ENCODE results near the gene CREBBP. TPM values are rescaled to one million over a fixed set of nuclear protein-coding genes. Genes with fewer than 3 reads are reported as not detected.

Gene CREBBP
- total and polyA plus RNA-seq, 2 experiments from 2014 or later, result 24.4 to 33.8 TPM

DNA sequence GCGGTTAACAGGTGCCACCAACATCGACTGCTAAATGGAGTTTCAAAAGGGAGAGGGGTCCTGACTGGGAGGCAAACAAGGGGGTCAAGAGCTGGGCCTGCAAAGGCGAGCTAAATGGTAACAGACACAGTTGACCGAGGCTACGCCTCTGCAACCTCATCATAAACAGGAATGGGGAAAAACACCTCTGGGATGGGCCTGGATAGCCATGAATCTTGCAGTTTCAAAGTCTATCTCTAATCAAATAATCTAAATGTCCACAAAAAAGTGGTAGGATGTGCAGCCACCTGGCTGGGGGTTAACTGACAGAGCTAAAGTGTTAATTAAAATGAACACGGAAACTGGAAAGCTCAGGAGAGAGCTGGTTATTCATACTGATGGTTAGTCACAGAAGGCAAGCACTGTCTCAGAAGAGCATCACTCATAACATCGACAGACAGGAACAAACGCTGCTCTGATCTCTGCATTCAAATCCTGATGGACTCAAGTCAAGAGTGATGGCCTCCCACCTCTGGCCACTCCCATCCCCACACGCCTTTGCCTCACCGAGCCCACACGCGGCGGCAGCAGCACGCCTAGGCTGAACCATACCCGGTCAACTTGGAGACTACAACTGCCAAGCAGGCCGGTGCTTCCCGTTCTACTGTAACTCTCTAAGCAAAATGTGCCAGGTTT, 56.3 kb downstream of the CREBBP start:
- H3K27me3 ChIP-seq, result no peaks in the 10 kb centered on the region
- no peaks in the 10 kb centered on the region for H3K36me3 ChIP-seq
- TF ChIP-seq, protein P1, sequence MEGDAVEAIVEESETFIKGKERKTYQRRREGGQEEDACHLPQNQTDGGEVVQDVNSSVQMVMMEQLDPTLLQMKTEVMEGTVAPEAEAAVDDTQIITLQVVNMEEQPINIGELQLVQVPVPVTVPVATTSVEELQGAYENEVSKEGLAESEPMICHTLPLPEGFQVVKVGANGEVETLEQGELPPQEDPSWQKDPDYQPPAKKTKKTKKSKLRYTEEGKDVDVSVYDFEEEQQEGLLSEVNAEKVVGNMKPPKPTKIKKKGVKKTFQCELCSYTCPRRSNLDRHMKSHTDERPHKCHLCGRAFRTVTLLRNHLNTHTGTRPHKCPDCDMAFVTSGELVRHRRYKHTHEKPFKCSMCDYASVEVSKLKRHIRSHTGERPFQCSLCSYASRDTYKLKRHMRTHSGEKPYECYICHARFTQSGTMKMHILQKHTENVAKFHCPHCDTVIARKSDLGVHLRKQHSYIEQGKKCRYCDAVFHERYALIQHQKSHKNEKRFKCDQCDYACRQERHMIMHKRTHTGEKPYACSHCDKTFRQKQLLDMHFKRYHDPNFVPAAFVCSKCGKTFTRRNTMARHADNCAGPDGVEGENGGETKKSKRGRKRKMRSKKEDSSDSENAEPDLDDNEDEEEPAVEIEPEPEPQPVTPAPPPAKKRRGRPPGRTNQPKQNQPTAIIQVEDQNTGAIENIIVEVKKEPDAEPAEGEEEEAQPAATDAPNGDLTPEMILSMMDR (IDR thresholded peaks at IDR 0.05; ENCODE audit: low read depth, low read length), result no peak
- no peaks in the 10 kb centered on the region for H3K9me3 ChIP-seq (ENCODE audit: low read depth)
- no peak for DNase-seq (ENCODE audit: low read depth in 1 of 2, low spot score in 1 of 2)
- peak overlapping the region; percentile 46 for H3K27ac ChIP-seq
- H3K4me1 ChIP-seq (ENCODE audit: low read depth), result peaks cover 37% of the 10 kb centered on the region
- no peak overlapping the region for H3K4me3 ChIP-seq

DNA sequence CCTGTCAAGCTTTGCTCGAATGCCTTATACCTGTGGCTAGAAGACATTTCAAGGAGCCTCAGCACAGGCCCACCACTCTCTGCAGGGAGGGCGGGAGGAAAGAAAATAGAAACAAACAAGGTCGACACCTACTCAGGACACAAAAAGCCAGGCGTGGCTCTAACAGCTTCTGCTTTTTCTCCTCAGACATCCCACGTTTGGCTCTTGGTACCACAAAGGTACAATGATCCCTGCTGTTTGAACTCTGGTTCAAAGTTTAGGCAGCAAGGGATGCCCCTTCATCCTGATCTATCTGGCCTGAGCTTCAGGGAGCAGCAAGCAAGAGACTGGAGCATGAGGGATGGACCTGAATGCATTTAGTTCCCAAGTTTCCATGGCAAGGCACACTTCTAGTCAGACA, 57.1 kb downstream of the CREBBP start:
- H3K4me1 ChIP-seq (ENCODE audit: low read depth), result peaks cover 37% of the 10 kb centered on the region
- no peaks in the 10 kb centered on the region for H3K36me3 ChIP-seq
- DNase-seq (ENCODE audit: low read depth in 1 of 2, low spot score in 1 of 2), result no peak
- peak overlapping the region; percentile 46 for H3K27ac ChIP-seq
- H3K27me3 ChIP-seq, result no peaks in the 10 kb centered on the region
- TF ChIP-seq, protein P1 (IDR thresholded peaks at IDR 0.05; ENCODE audit: low read depth, low read length), result no peak
- no peak overlapping the region for H3K4me3 ChIP-seq
- H3K9me3 ChIP-seq (ENCODE audit: low read depth), result no peaks in the 10 kb centered on the region

DNA sequence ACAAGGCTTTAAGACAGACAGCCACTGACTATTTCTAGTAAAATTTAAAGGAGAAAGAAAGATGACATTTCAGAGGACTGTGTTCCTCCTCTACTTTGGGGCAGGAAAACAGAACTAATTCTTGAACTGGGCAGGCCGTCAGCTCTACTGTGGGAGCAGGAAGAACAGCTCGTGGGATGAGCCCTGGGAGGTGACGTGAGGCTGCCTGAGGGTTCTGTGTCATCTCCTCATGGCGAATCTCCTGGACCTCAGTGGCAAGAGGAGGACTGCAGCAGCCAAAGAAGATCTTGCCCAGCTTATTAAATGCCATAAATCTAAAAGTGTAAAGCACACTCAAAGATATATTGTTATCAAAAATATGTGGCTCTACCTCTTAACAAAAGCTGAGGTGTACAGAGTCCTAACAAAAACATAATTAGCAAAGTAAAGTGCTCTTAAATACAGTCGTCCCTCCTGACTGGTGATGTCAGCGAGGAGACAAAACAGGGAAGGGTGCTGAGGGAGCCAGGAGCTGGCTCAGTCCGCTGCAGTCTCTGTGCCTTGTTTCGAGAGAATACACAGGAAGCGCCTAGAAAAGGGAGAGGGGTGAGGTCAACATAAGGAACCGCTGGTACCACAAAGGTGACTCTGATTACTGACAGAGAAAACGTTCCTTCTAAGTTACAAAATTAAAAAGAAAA, 58.0 kb downstream of the CREBBP start:
- no peak overlapping the region for H3K4me3 ChIP-seq
- peak overlapping the region; percentile 27 for H3K27ac ChIP-seq
- TF ChIP-seq, protein P1 (IDR thresholded peaks at IDR 0.05; ENCODE audit: low read depth, low read length), result no peak
- H3K36me3 ChIP-seq, result no peaks in the 10 kb centered on the region
- no peaks in the 10 kb centered on the region for H3K9me3 ChIP-seq (ENCODE audit: low read depth)
- no peaks in the 10 kb centered on the region for H3K27me3 ChIP-seq
- peak in 1 of 2 donors; percentile 50 for DNase-seq (ENCODE audit: low read depth in 1 of 2, low spot score in 1 of 2)
- H3K4me1 ChIP-seq (ENCODE audit: low read depth), result peaks cover 37% of the 10 kb centered on the region

DNA sequence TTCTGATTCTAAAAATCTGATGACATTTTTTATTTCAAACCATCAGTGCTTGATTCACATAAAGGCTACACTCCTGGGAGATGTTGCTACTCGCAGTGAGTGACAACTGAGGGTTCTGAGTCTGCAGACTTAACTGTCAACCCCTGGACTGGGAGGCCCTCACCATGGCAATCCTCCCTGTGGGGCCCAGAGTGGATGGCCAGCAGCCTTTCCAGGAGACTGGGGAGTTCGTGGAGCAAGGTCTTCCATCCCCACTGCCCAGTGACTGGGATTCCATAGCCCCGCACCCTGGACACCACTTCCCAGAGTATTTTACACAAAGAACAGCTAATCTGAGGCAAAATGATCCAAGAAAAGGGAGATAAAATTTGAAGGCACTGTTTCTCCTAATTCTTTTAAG, 59.3 kb downstream of the CREBBP start:
- H3K27me3 ChIP-seq, result no peaks in the 10 kb centered on the region
- no peaks in the 10 kb centered on the region for H3K9me3 ChIP-seq (ENCODE audit: low read depth)
- H3K4me1 ChIP-seq (ENCODE audit: low read depth), result peaks cover 37% of the 10 kb centered on the region
- DNase-seq (ENCODE audit: low read depth in 1 of 2, low spot score in 1 of 2), result no peak
- peak overlapping the region; percentile 72 for H3K27ac ChIP-seq
- H3K36me3 ChIP-seq, result no peaks in the 10 kb centered on the region
- H3K4me3 ChIP-seq, result no peak overlapping the region
- TF ChIP-seq, protein P1 (IDR thresholded peaks at IDR 0.05; ENCODE audit: low read depth, low read length), result no peak

DNA sequence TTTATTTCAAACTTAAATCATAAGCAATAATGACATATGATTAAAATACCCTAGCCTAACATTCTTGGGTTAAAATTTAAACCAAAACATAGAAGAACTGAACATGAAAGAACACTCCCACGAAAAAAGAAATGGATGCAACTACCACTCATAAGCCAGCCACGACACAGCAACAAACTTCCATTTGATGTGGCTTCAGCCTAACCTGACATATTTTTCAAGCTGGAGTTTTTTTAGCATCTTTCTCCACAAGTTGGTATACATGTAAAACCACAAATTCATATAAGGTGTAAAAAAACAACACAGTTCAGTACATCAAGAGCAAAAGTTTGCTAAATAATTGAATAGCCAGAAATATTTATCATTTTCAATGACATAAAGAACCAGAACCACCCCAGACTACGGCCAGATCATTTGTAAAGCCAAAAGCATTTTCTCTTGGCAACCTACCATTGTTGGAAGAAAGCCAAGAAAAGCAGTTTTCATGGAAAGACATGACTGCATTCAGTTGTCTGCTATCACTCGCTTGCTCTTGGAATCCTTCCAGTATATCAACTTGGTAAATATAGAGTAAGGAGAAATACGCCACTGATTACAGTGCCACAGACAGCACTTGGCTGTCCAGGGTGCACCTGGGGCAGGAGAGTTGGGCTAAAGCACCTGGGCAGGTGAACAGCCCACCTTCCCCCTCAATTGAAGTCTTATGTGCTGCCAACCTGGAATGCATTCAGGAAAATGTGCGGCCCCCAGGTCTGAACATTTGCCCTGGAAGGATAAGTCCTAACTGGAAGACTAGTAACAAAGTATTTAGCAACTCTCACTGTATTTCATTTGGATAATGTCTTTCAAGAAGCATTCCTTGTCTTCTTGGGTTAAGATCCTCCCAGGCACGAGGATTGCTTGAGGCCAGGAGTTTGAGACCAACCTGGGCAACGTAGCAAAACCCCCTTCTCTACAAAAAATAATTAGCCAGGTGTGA, 60.5 kb downstream of the CREBBP start:
- TF ChIP-seq, protein P1 (IDR thresholded peaks at IDR 0.05; ENCODE audit: low read depth, low read length), result no peak
- H3K27me3 ChIP-seq, result no peaks in the 10 kb centered on the region
- no peaks in the 10 kb centered on the region for H3K36me3 ChIP-seq
- H3K27ac ChIP-seq, result peak overlapping the region; percentile 72
- peak; percentile 75 to 96 for DNase-seq (ENCODE audit: low read depth in 1 of 2, low spot score in 1 of 2)
- no peaks in the 10 kb centered on the region for H3K9me3 ChIP-seq (ENCODE audit: low read depth)
- no peak overlapping the region for H3K4me3 ChIP-seq
- peaks cover 33% of the 10 kb centered on the region for H3K4me1 ChIP-seq (ENCODE audit: low read depth)
